Body of pancreas (tissue), 4 donors: ENCODE data around the gene TOGARAM2. TPM values are rescaled to one million over a fixed set of nuclear protein-coding genes. Genes with fewer than 3 reads are reported as not detected.

ENCODE experiments used
- ATAC-seq: fragments of 150-250 bp; one replicate; pipeline ENCODE4 v1.9.1; 2016
- DNase-seq, 4 donors: peaks; one replicate each; pipeline ENCODE4 v3.0.0-alpha.2; 2019
- H3K27ac ChIP-seq, 4 donors: fragments of 200-600 bp; sonication (generic); 1 replicate in 3 of 4; 2 replicates in 1 of 4; pipeline versions ENCODE4 v1.5.1 to v1.6.1; 2016 to 2019; ENCODE audit warnings: mild to moderate bottlenecking in 1 of 4, mixed read lengths in 1 of 4, moderate library complexity in 1 of 4
- H3K27me3 ChIP-seq, 2 donors: fragments of 200-600 bp; sonication (generic); one replicate each; pipeline ENCODE4 v1.6.0; 2016; ENCODE audit warnings: mild to moderate bottlenecking in 1 of 2
- H3K36me3 ChIP-seq, 2 donors: fragments of 200-600 bp; sonication (generic); replicated peaks in 1 of 2; 2 replicates each; pipeline ENCODE4 v1.5.1; 2016; ENCODE audit warnings: low read depth in 2 of 2; ENCODE audit not compliant: insufficient read depth in 1 of 2
- H3K4me1 ChIP-seq: fragments of 200-600 bp; sonication (generic); one replicate; pipeline ENCODE4 v1.6.0; 2016
- H3K4me3 ChIP-seq, 2 donors: fragments of 200-600 bp; sonication (generic); 1 replicate in 1 of 2; 2 replicates in 1 of 2; pipeline ENCODE4 v1.5.1; 2016 to 2019
- H3K9me3 ChIP-seq, 3 donors: fragments of 200-600 bp; sonication (generic); 1 replicate in 2 of 3; 2 replicates in 1 of 3; pipeline ENCODE4 v1.5.1; 2016
- CTCF ChIP-seq, 7 experiments: fragments of 450-650 bp in 4 of 7; fragments of 200-600 bp in 3 of 7; sonication (generic) in 3 of 7; IDR thresholded peaks; one replicate each; pipeline ENCODE4 v1.5.1; 2016 to 2019; ENCODE audit warnings: antibody characterized with exemption in 7 of 7
- POLR2A ChIP-seq, 3 donors: fragments of 450-650 bp; IDR thresholded peaks; one replicate each; pipeline ENCODE4 v1.6.1; 2016; ENCODE audit warnings: antibody characterized with exemption in 3 of 3, mild to moderate bottlenecking in 2 of 3
- WGBS, 2 donors: methylation state at CpG; one replicate each; pipeline ENCODE4 v1.1.5; 2017; 5-methylcytosine and 5-hydroxymethylcytosine counted together
- intact Hi-C: fragments of 100-400 bp; cut with DNase I; formaldehyde crosslinking; loops from one replicate; pipeline ENCODE4 v1.15.1; 2023
- total RNA-seq, 2 donors: library from RNA; depleted of rRNA; stranded (reverse); fragments of >200 nt; gene quantifications; one replicate each; pipeline ENCODE4 v1.1.0, GENCODE V29; 2016

Gene TOGARAM2
- total RNA-seq, 2 donors from 2014 or later = 0.26 TPM; not detected in 1

GRCh38 chr2:28978606-28979005 lies 2.5 kb upstream of the TOGARAM2 start:
- Histone ChIP-seq H3K27ac (no peak overlapping the region), H3K36me3 (no peaks in the 10 kb centered on the region), H3K9me3 (no peaks in the 10 kb centered on the region), H3K27me3 (no peaks in the 10 kb centered on the region), H3K4me1 (peaks cover 8% of the 10 kb centered on the region), H3K4me3 (no peak overlapping the region)
- intact Hi-C loops = no loop called here
- no peak for TF ChIP-seq CTCF (IDR thresholded peaks at IDR 0.05)
- TF ChIP-seq POLR2A (IDR thresholded peaks at IDR 0.05) = no peak
- ATAC-seq (no peak), DNase-seq (no peak)
- WGBS, 2 donors = 68 to 81% methylated on average over 6 of the region's 6 CpGs

GRCh38 chr2:28979041-28979440 lies 2.1 kb upstream of the TOGARAM2 start:
- intact Hi-C loops = no loop called here
- H3K4me3 ChIP-seq = no peak overlapping the region
- ATAC-seq (no peak), DNase-seq (no peak)
- no peak overlapping the region for H3K27ac ChIP-seq
- 33 to 73% methylated on average over 1 to 6 of the region's 7 CpGs for WGBS, 2 donors
- H3K36me3 ChIP-seq = no peaks in the 10 kb centered on the region
- H3K9me3 ChIP-seq = no peaks in the 10 kb centered on the region
- TF ChIP-seq POLR2A (IDR thresholded peaks at IDR 0.05) = no peak
- TF ChIP-seq CTCF (IDR thresholded peaks at IDR 0.05) = no peak
- H3K4me1 ChIP-seq = peaks cover 8% of the 10 kb centered on the region
- H3K27me3 ChIP-seq = no peaks in the 10 kb centered on the region

- DNase-seq (peak in 2 of 4 donors; percentile 27 to 36), ATAC-seq (no peak)
- Histone ChIP-seq H3K4me3 (no peak overlapping the region), H3K9me3 (no peaks in the 10 kb centered on the region), H3K36me3 (no peaks in the 10 kb centered on the region), H3K27me3 (no peaks in the 10 kb centered on the region), H3K4me1 (peaks cover 8% of the 10 kb centered on the region), H3K27ac (no peak overlapping the region)
- WGBS, 2 donors = 81% methylated on average over 10 to 13 of the region's 13 CpGs
- intact Hi-C loops = no loop called here
- TF ChIP-seq CTCF (IDR thresholded peaks at IDR 0.05) (no peak), POLR2A (IDR thresholded peaks at IDR 0.05) (no peak)
Measured at GRCh38 chr2:28979576-28980366, 1.3 kb upstream of the TOGARAM2 start.

- H3K4me3 ChIP-seq = no peak overlapping the region
- H3K4me1 ChIP-seq = peaks cover 8% of the 10 kb centered on the region
- WGBS, 2 donors = 72 to 95% methylated on average over 2 to 3 of the region's 3 CpGs
- ATAC-seq = no peak
- TF ChIP-seq CTCF (IDR thresholded peaks at IDR 0.05) = no peak
- TF ChIP-seq POLR2A (IDR thresholded peaks at IDR 0.05) = no peak
- intact Hi-C loops = no loop called here
- H3K27ac ChIP-seq = no peak overlapping the region
- H3K36me3 ChIP-seq = no peaks in the 10 kb centered on the region
- no peaks in the 10 kb centered on the region for H3K9me3 ChIP-seq
- H3K27me3 ChIP-seq = no peaks in the 10 kb centered on the region
- DNase-seq = no peak
Measured at GRCh38 chr2:28980368-28981015, 606 bp upstream of the TOGARAM2 start.
